Colonic mucosa (tissue), 4 donors: ENCODE measurements around the gene MACROH2A1. TPM values are rescaled to one million over a fixed set of nuclear protein-coding genes. Genes with fewer than 3 reads are reported as not detected.

Source experiments
- DNase-seq: peaks from one replicate; pipeline ENCODE4 v3.0.0-alpha.2; 2020
- H3K27ac ChIP-seq: fragments of 200-600 bp; one replicate; pipeline ENCODE4 v1.8.0; 2021
- H3K27me3 ChIP-seq: fragments of 200-600 bp; one replicate; pipeline ENCODE4 v1.8.0; 2021
- H3K36me3 ChIP-seq: fragments of 200-600 bp; one replicate; pipeline ENCODE4 v1.8.0; 2021
- H3K4me1 ChIP-seq: fragments of 200-600 bp; one replicate; pipeline ENCODE4 v1.8.0; 2021; ENCODE audit warnings: mild to moderate bottlenecking
- H3K4me3 ChIP-seq: fragments of 200-600 bp; one replicate; pipeline ENCODE4 v1.8.0; 2021
- H3K9ac ChIP-seq, 2 donors: one replicate each; pipeline ENCODE4 v1.7.0; 2013; ENCODE audit warnings: control low read depth in 2 of 2, low read depth in 2 of 2, low read length in 2 of 2
- H3K9me3 ChIP-seq: fragments of 200-600 bp; one replicate; pipeline ENCODE4 v1.8.0; 2021
- CTCF ChIP-seq: fragments of 200-600 bp; IDR thresholded peaks from one replicate; pipeline ENCODE4 v1.8.0; 2022; ENCODE audit warnings: antibody characterized with exemption, mild to moderate bottlenecking
- intact Hi-C: fragments of 100-400 bp; cut with DNase I; formaldehyde crosslinking; loops from one replicate; pipeline ENCODE4 v1.14.1; 2022
- total RNA-seq, 2 donors: library from RNA; stranded (reverse); fragmentation: NEBNext Ultra II Directional in 1 of 2; extraction: Animal tissue kit (Norgen Biotek cat#: 25700) in 1 of 2; gene quantifications; one replicate each; pipeline ENCODE4 v1.2.1, GENCODE V29; 2021
- donor health status: healthy.
- donor health status: DM: no; HTN: no; CAD: no.
- donor health status: DM: no; HTN: no; CAD: no.

The MACROH2A1 gene
- total RNA-seq, 2 donors from 2014 or later = 191 to 323 TPM

GRCh38 chr5:135307143-135307903 lies 91.7 kb downstream of the MACROH2A1 start:
- Histone ChIP-seq H3K36me3 (no peaks in the 10 kb centered on the region), H3K4me3 (no peak overlapping the region), H3K9ac (no peak overlapping the region), H3K4me1 (no peaks in the 10 kb centered on the region), H3K27me3 (no peaks in the 10 kb centered on the region), H3K27ac (no peak overlapping the region), H3K9me3 (no peaks in the 10 kb centered on the region)
- no peak for TF ChIP-seq CTCF
- intact Hi-C loops = no loop called here
- DNase-seq = no peak

DNA sequence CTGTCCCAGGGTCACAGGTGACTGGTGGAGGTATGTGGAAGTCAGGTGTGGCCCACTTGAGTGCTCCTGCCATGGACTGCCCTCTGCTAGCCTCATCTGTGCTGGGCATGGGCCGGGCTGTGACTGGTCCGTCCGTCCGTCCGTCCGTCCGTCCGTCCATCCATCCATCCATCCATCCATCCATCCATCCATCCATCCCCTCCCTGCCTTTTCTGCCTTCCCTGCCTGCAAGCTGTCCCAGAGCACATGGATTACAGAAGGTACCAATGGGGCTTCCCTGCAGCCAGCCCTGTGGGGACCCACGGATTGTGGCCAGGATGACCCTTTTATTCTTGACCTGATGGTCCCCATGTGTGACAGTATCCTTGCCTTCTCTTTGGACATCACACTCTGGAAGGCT lies 92.5 kb downstream of the MACROH2A1 start:
- Histone ChIP-seq H3K4me1 (no peaks in the 10 kb centered on the region), H3K27me3 (no peaks in the 10 kb centered on the region), H3K4me3 (no peak overlapping the region), H3K36me3 (no peaks in the 10 kb centered on the region), H3K9ac (no peak overlapping the region), H3K9me3 (no peaks in the 10 kb centered on the region), H3K27ac (no peak overlapping the region)
- no peak for TF ChIP-seq CTCF
- intact Hi-C loops = no loop called here
- DNase-seq = no peak

DNA sequence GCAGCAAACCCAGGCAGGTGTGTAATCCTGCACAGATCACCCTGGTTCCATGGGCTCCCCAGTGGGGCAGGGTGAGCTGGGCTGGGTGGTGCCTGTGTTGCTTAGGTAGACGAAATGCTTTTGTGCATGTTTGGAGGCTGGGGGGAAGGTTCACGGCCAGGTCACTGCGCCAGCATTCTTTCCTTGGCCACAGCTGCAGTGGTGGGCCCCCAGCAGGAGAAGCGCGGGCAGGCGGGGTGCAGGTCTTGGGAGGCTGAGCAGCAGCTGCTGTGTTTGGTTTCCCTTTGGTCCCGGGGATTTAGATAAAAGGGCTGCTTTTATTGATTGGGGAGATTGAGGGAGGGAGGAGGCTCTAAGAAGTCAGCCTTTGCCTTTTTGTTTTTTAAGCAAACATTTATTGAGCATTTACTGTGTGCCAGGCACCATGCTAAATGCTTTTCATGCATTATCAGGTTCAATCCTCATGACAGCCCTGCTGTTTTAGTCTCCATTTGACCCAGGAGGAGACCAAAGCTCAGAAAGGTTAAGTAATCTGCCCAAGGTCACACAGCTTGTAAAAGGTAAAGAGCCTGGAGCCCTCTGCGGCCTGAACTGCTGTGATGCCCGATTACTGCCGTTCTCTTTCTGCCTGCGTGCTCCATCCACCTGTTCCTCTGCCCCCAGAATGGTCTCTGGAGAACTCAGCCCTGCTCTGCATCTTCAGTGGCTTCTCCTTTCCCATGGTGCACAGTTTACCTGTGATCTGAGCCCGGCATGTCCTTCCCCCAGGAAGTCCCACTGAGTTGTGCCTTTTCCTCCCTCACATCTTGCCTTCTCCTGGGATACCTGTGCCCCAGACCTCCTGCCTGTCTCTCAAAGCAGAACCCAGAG lies 94.4 kb downstream of the MACROH2A1 start:
- Histone ChIP-seq H3K4me3 (no peak overlapping the region), H3K36me3 (no peaks in the 10 kb centered on the region), H3K27ac (no peak overlapping the region), H3K4me1 (no peaks in the 10 kb centered on the region), H3K9ac (no peak overlapping the region), H3K9me3 (no peaks in the 10 kb centered on the region), H3K27me3 (no peaks in the 10 kb centered on the region)
- no peak for DNase-seq
- no peak for TF ChIP-seq CTCF
- intact Hi-C loops = no loop called here

GRCh38 chr5:135303582-135304173 lies 95.4 kb downstream of the MACROH2A1 start:
- no peaks in the 10 kb centered on the region for H3K4me1 ChIP-seq
- no peaks in the 10 kb centered on the region for H3K9me3 ChIP-seq
- H3K27me3 ChIP-seq = no peaks in the 10 kb centered on the region
- no peak overlapping the region for H3K27ac ChIP-seq
- H3K36me3 ChIP-seq = no peaks in the 10 kb centered on the region
- H3K4me3 ChIP-seq = no peak overlapping the region
- no peak for TF ChIP-seq CTCF
- H3K9ac ChIP-seq = no peak overlapping the region
- no peak for DNase-seq
- intact Hi-C loops = no loop called here

GRCh38 chr5:135296900-135297816 lies 101.9 kb downstream of the MACROH2A1 start:
- Histone ChIP-seq H3K4me1 (no peaks in the 10 kb centered on the region), H3K36me3 (no peaks in the 10 kb centered on the region), H3K27me3 (no peaks in the 10 kb centered on the region), H3K4me3 (no peak overlapping the region), H3K9ac (no peak overlapping the region), H3K9me3 (no peaks in the 10 kb centered on the region), H3K27ac (no peak overlapping the region)
- intact Hi-C loops = no loop called here
- TF ChIP-seq CTCF = no peak
- DNase-seq = no peak
